GM19455 (cell line): ENCODE measurements around the gene ENG.
"Not testable (repeated sequence)": the region's sequence is repeated elsewhere in the genome, so short reads cannot be mapped to it uniquely, and the experiment has no call there.

Experiments used
- ATAC-seq: cut with Tn5 transposase; IDR thresholded peaks from one replicate; pipeline ENCODE4 v1.9.1; 2021; ENCODE audit not compliant: unreplicated experiment

ENG gene

GRCh38 chr9:127846443-127847177 is 7.8 kb downstream of the ENG start:
- ATAC-seq = no peak

- not testable (repeated sequence) for ATAC-seq
Measured at GRCh38 chr9:127845619-127846018, 8.8 kb downstream of the ENG start.

GRCh38 chr9:127844821-127845359 is 9.6 kb downstream of the ENG start:
- ATAC-seq = no peak

- no peak for ATAC-seq
Measured at GRCh38 chr9:127841087-127841835, 13.2 kb downstream of the ENG start.

- ATAC-seq = no peak
Measured at GRCh38 chr9:127838375-127839078, 15.9 kb downstream of the ENG start.

GRCh38 chr9:127837346-127837745 is 17.1 kb downstream of the ENG start:
- no peak for ATAC-seq

- ATAC-seq = not testable (repeated sequence)
Measured at GRCh38 chr9:127836561-127836960, 17.9 kb downstream of the ENG start.

GRCh38 chr9:127835991-127836516 is 18.4 kb downstream of the ENG start:
- ATAC-seq = no peak

- ATAC-seq = no peak
Measured at GRCh38 chr9:127833555-127833954, 20.9 kb downstream of the ENG start.

GRCh38 chr9:127832248-127832647 is 22.2 kb downstream of the ENG start:
- no peak for ATAC-seq

- ATAC-seq = no peak
Measured at GRCh38 chr9:127829205-127829906, 25.1 kb downstream of the ENG start.

- no peak for ATAC-seq
Measured at GRCh38 chr9:127828262-127829031, 26.0 kb downstream of the ENG start.

- no peak for ATAC-seq
Measured at GRCh38 chr9:127826253-127826913, 28.1 kb downstream of the ENG start.

GRCh38 chr9:127825319-127826051 is 29.0 kb downstream of the ENG start:
- ATAC-seq = no peak

- ATAC-seq = no peak
Measured at GRCh38 chr9:127822108-127822507, 32.4 kb downstream of the ENG start.

GRCh38 chr9:127818574-127818973 is 35.9 kb downstream of the ENG start:
- no peak for ATAC-seq

GRCh38 chr9:127817881-127818434 is 36.5 kb downstream of the ENG start:
- no peak for ATAC-seq

- no peak for ATAC-seq
Measured at GRCh38 chr9:127816728-127817127, 37.7 kb downstream of the ENG start.
